ENCODE data around the gene NSUN6.
A peak's percentile ranks its signal among the peaks of the same experiment; 100 is the strongest.

The NSUN6 gene

DNA sequence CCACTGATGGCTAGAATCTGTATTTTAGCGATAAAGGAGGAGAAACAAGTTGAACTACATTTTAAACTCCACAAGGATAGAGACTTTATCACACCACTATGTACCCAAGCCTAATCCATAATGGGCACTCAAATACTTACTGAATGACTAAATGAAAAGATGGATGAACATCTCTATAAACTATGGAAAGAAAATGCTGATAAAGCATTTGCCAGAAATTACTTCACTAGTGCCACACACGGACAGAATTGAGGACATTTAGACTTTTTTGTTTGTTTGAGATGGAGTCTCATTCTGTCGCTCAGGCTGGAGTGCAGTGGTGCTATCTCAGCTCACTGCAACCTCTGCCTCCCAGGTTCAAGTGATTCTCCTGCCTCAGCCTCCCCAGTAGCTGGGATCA, 1.7 kb upstream of the NSUN6 start:
- H3K36me3 ChIP-seq (ENCODE audit: insufficient read depth, low read length): peaks cover 4% of the 10 kb centered on the region; the same call in 1 of the 2 replicates
- H3K27me3 ChIP-seq (ENCODE audit: insufficient read depth, low read length, poor library complexity): no peaks in the 10 kb centered on the region
- no peak overlapping the region for H3K27ac ChIP-seq (ENCODE audit: low read length)
- no peak overlapping the region for H2AFZ ChIP-seq (ENCODE audit: low read depth, low read length)
- H3K4me3 ChIP-seq (ENCODE audit: low read depth in 1 of 2, low read length in 2 of 2): no peak overlapping the region
- no peak for DNase-seq
- peaks cover 39% of the 10 kb centered on the region for H3K4me1 ChIP-seq (ENCODE audit: insufficient read depth, low read length)
- peaks cover 37% of the 10 kb centered on the region for H3K79me2 ChIP-seq (ENCODE audit: insufficient read depth, low read length)
- ATAC-seq (ENCODE audit: insufficient read depth, low read depth): no peak
- no peaks in the 10 kb centered on the region for H3K9me3 ChIP-seq (ENCODE audit: insufficient read depth, low read length, severe bottlenecking)
- no peak overlapping the region for H3K9ac ChIP-seq (ENCODE audit: low read depth, low read length)
- TF ChIP-seq CTCF (IDR thresholded peaks at IDR 0.05; ENCODE audit: borderline replicate concordance, extremely low read depth, low read length, poor library complexity, severe bottlenecking): no peak
- no peak for TF ChIP-seq EZH2 (IDR thresholded peaks at IDR 0.05; ENCODE audit: borderline replicate concordance, low read depth, low read length, severe bottlenecking)
- no peak overlapping the region for H3K4me2 ChIP-seq (ENCODE audit: insufficient read depth, low read length)
- no peaks in the 10 kb centered on the region for H4K20me1 ChIP-seq (ENCODE audit: insufficient read depth, low read length)

DNA sequence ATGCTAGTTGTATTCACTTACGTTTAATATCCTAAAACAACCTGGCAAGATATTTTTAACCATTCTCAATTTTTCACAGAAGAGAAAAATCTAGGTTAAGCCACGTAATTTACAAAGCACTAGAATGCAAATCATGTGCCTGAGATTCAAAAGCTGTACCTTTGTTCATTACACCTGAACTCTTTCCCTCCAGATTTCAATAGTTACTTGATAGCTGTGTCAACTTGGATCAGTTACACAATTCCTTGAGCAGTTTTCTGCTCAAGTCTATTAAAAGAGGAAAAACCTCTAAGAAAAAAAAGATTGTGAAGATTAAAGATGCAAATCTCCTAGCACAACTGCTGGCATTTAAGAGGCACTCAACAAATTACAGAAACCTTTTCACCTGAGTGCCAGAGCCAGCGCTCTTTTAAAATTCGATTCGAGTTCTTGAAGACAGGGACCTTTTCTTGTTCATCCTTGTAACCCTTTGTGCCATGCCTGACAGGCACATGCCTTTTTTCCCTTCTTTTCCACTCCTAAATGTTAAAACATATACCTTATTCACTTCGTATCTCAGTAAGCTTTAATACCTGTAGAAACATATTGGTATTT, 886 bp downstream of the NSUN6 start:
- H3K9me3 ChIP-seq (ENCODE audit: insufficient read depth, low read length, severe bottlenecking): no peaks in the 10 kb centered on the region
- H3K4me3 ChIP-seq (ENCODE audit: low read depth in 1 of 2, low read length in 2 of 2): peak overlapping the region; percentile 74 to 91
- TF ChIP-seq CTCF (IDR thresholded peaks at IDR 0.05; ENCODE audit: borderline replicate concordance, extremely low read depth, low read length, poor library complexity, severe bottlenecking) (no peak), EZH2 (IDR thresholded peaks at IDR 0.05; ENCODE audit: borderline replicate concordance, low read depth, low read length, severe bottlenecking) (no peak)
- no peaks in the 10 kb centered on the region for H4K20me1 ChIP-seq (ENCODE audit: insufficient read depth, low read length)
- no peak for ATAC-seq (ENCODE audit: insufficient read depth, low read depth)
- peak overlapping the region; percentile 79 for H3K4me2 ChIP-seq (ENCODE audit: insufficient read depth, low read length)
- no peaks in the 10 kb centered on the region for H3K27me3 ChIP-seq (ENCODE audit: insufficient read depth, low read length, poor library complexity)
- H2AFZ ChIP-seq (ENCODE audit: low read depth, low read length): peak overlapping the region; percentile 96
- H3K36me3 ChIP-seq (ENCODE audit: insufficient read depth, low read length): peaks cover 20% of the 10 kb centered on the region
- DNase-seq: no peak
- H3K79me2 ChIP-seq (ENCODE audit: insufficient read depth, low read length): peaks cover 37% of the 10 kb centered on the region
- peak overlapping the region; percentile 79 for H3K27ac ChIP-seq (ENCODE audit: low read length)
- H3K4me1 ChIP-seq (ENCODE audit: insufficient read depth, low read length): peaks cover 42% of the 10 kb centered on the region
- peak overlapping the region; percentile 66 for H3K9ac ChIP-seq (ENCODE audit: low read depth, low read length)

DNA sequence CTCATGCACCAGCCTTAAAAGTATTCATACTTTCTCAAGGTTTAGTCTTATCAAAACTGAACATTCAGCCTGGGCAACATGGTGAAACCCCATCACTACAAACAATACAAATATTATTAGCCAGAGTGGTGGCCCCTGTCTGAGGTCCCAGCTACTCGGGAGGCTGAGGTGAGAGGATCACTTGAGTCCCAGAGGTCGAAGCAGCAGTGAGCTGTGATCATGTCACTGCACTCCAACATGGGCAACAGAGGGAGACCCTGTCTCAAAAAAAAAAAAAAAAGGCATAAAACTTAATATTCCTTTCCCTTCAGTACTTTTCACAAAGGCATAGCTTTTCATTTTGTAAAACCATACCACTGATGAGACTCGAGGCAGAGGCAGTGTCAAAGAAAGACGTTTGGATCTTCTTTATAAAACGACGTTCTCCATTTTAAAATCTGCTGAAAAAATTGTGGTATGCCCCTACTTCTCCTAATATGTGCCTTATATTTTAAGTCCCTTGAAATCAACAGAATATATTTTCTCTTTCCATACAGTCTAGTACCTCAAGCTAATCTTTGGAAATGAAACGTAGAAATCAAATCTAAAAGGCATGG, 1.9 kb downstream of the NSUN6 start:
- Histone ChIP-seq H3K79me2 (ENCODE audit: insufficient read depth, low read length) (peaks cover 37% of the 10 kb centered on the region), H3K4me3 (ENCODE audit: low read depth in 1 of 2, low read length in 2 of 2) (peak overlapping the region; percentile 74 to 91; a peak in 3 of 4 replicates), H2AFZ (ENCODE audit: low read depth, low read length) (peak overlapping the region; percentile 96; the same call in 1 of the 2 replicates), H3K4me1 (ENCODE audit: insufficient read depth, low read length) (peaks cover 42% of the 10 kb centered on the region), H3K4me2 (ENCODE audit: insufficient read depth, low read length) (peak overlapping the region; percentile 79), H4K20me1 (ENCODE audit: insufficient read depth, low read length) (no peaks in the 10 kb centered on the region), H3K27ac (ENCODE audit: low read length) (peak overlapping the region; percentile 79), H3K27me3 (ENCODE audit: insufficient read depth, low read length, poor library complexity) (no peaks in the 10 kb centered on the region), H3K9ac (ENCODE audit: low read depth, low read length) (peak overlapping the region; percentile 66), H3K36me3 (ENCODE audit: insufficient read depth, low read length) (peaks cover 24% of the 10 kb centered on the region), H3K9me3 (ENCODE audit: insufficient read depth, low read length, severe bottlenecking) (no peaks in the 10 kb centered on the region)
- DNase-seq (no peak), ATAC-seq (ENCODE audit: insufficient read depth, low read depth) (no peak)
- TF ChIP-seq EZH2 (IDR thresholded peaks at IDR 0.05; ENCODE audit: borderline replicate concordance, low read depth, low read length, severe bottlenecking): no peak
- TF ChIP-seq CTCF (IDR thresholded peaks at IDR 0.05; ENCODE audit: borderline replicate concordance, extremely low read depth, low read length, poor library complexity, severe bottlenecking): no peak

Data from DND-41 (cell line).